CD4-positive, alpha-beta T cell treated with Interferon alpha-2 for 1 hour (primary cell): ENCODE data around the gene EXPH5.

ENCODE experiments used
- DNase-seq, 2 donors: peaks; one replicate each; pipeline ENCODE4 v3.0.0-alpha.2; 2020 to 2022

Gene EXPH5

GRCh38 chr11:108556019-108556418 is 37.5 kb downstream of the EXPH5 start:
- DNase-seq: no peak

- no peak for DNase-seq
Observed at GRCh38 chr11:108551651-108552462, 41.7 kb downstream of the EXPH5 start.

GRCh38 chr11:108549319-108549885 is 44.2 kb downstream of the EXPH5 start:
- no peak for DNase-seq

GRCh38 chr11:108545909-108546501 is 47.6 kb downstream of the EXPH5 start:
- no peak for DNase-seq

GRCh38 chr11:108543316-108543964 is 50.1 kb downstream of the EXPH5 start:
- DNase-seq: no peak

GRCh38 chr11:108541531-108541930 is 52.0 kb downstream of the EXPH5 start:
- DNase-seq: no peak

- no peak for DNase-seq
Observed at GRCh38 chr11:108538502-108538901, 55.1 kb downstream of the EXPH5 start.

GRCh38 chr11:108538022-108538424 is 55.5 kb downstream of the EXPH5 start:
- DNase-seq: peak; percentile 2 to 14

GRCh38 chr11:108536783-108537182 is 56.8 kb downstream of the EXPH5 start:
- no peak for DNase-seq

GRCh38 chr11:108535384-108535955 is 58.1 kb downstream of the EXPH5 start:
- no peak for DNase-seq

GRCh38 chr11:108534274-108534882 is 59.2 kb downstream of the EXPH5 start:
- DNase-seq: no peak

GRCh38 chr11:108530426-108530825 is 63.1 kb downstream of the EXPH5 start:
- no peak for DNase-seq

- DNase-seq: no peak
Observed at GRCh38 chr11:108527382-108527781, 66.2 kb downstream of the EXPH5 start.

- DNase-seq: no peak
Observed at GRCh38 chr11:108525161-108525560, 68.4 kb downstream of the EXPH5 start.

- no peak for DNase-seq
Observed at GRCh38 chr11:108524422-108524821, 69.1 kb downstream of the EXPH5 start.

GRCh38 chr11:108522318-108522717 is 71.2 kb downstream of the EXPH5 start:
- no peak for DNase-seq

GRCh38 chr11:108518581-108518980 is 75.0 kb downstream of the EXPH5 start:
- DNase-seq: no peak

- DNase-seq: no peak
Observed at GRCh38 chr11:108516125-108516524, 77.4 kb downstream of the EXPH5 start.

GRCh38 chr11:108512708-108513107 is 80.9 kb downstream of the EXPH5 start:
- DNase-seq: no peak

GRCh38 chr11:108511851-108512474 is 81.6 kb downstream of the EXPH5 start:
- DNase-seq: no peak

- DNase-seq: no peak
Observed at GRCh38 chr11:108508653-108509593, 84.6 kb downstream of the EXPH5 start.
